Activated CD4-positive, alpha-beta T cell treated with anti-CD3 and anti-CD28 coated beads, Interleukin-2, amount 50 U/mL, for 16 hours (primary cell): ENCODE data around the gene CACNA1C.

ENCODE experiments used
- DNase-seq: peaks from one replicate; pipeline ENCODE4 v3.0.0-alpha.2; 2020

The CACNA1C gene

GRCh38 chr12:2351161-2351560 is 298.4 kb downstream of the CACNA1C start:
- DNase-seq: no peak

GRCh38 chr12:2352203-2352602 is 299.4 kb downstream of the CACNA1C start:
- DNase-seq: no peak

GRCh38 chr12:2353281-2353680 is 300.5 kb downstream of the CACNA1C start:
- no peak for DNase-seq

- no peak for DNase-seq
These were observed 300.9 kb downstream of the CACNA1C start for GRCh38 chr12:2353691-2354090.

- no peak for DNase-seq
These were observed 301.6 kb downstream of the CACNA1C start for GRCh38 chr12:2354151-2354991.

- DNase-seq: no peak
These were observed 302.4 kb downstream of the CACNA1C start for GRCh38 chr12:2355198-2355597.

GRCh38 chr12:2355604-2356003 is 302.8 kb downstream of the CACNA1C start:
- no peak for DNase-seq

GRCh38 chr12:2356601-2357125 is 303.9 kb downstream of the CACNA1C start:
- no peak for DNase-seq

GRCh38 chr12:2358986-2359658 is 306.3 kb downstream of the CACNA1C start:
- no peak for DNase-seq

- DNase-seq: no peak
These were observed 307.2 kb downstream of the CACNA1C start for GRCh38 chr12:2359725-2360629.

GRCh38 chr12:2360630-2361170 is 307.9 kb downstream of the CACNA1C start:
- no peak for DNase-seq

- DNase-seq: no peak
These were observed 311.2 kb downstream of the CACNA1C start for GRCh38 chr12:2363836-2364609.

- DNase-seq: no peak
These were observed 311.9 kb downstream of the CACNA1C start for GRCh38 chr12:2364631-2365051.

GRCh38 chr12:2366711-2367110 is 313.9 kb downstream of the CACNA1C start:
- no peak for DNase-seq

GRCh38 chr12:2372178-2372577 is 319.4 kb downstream of the CACNA1C start:
- DNase-seq: no peak

- no peak for DNase-seq
These were observed 319.9 kb downstream of the CACNA1C start for GRCh38 chr12:2372735-2373134.

GRCh38 chr12:2373307-2373706 is 320.5 kb downstream of the CACNA1C start:
- no peak for DNase-seq

GRCh38 chr12:2374092-2374906 is 321.5 kb downstream of the CACNA1C start:
- no peak for DNase-seq

GRCh38 chr12:2375871-2376270 is 323.1 kb downstream of the CACNA1C start:
- no peak for DNase-seq

- DNase-seq: no peak
These were observed 324.3 kb downstream of the CACNA1C start for GRCh38 chr12:2376908-2377657.
